HG03280 (cell line): ENCODE results near the gene AQP3.
"Not testable (repeated sequence)": the region's sequence is repeated elsewhere in the genome, so short reads cannot be mapped to it uniquely, and the experiment has no call there.

Source experiments
- ATAC-seq: cut with Tn5 transposase; IDR thresholded peaks from one replicate; pipeline ENCODE4 v1.9.1; 2021; ENCODE audit warnings: mild to moderate bottlenecking, moderate library complexity; ENCODE audit not compliant: unreplicated experiment

AQP3 gene

DNA sequence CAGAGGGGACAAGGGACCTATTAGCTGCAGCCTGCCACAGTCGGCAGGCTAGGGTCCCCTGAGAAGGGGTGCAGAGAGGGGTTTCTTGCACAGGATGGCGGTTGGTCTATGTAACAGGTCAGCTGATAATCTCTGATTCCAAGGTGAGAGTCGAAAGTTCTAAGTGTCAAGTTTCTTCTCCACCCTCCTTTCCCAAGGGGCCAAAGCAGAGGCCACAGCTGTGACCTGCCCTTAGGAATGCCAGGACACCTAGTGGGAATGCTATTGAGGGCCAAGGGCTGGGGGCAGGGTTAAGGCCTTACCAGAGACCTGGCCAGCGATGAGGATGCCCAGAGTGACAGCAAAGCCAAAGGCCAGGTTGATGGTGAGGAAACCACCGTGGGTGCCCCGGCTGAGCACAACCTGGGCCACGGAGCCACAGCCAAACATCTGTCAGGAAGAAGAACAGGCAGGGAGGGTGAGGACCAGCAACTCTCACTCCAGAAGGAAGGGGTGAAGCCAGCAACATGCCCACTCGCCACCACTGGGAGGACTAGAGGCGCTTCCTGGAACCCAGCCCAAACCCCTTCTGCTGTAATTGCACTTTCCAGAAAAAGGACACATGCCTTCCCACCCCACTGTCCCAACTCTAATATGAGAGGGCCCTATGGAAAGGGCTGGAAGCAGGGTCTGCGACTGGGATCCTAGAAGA, 3.8 kb downstream of the AQP3 start:
- no peak for ATAC-seq

DNA sequence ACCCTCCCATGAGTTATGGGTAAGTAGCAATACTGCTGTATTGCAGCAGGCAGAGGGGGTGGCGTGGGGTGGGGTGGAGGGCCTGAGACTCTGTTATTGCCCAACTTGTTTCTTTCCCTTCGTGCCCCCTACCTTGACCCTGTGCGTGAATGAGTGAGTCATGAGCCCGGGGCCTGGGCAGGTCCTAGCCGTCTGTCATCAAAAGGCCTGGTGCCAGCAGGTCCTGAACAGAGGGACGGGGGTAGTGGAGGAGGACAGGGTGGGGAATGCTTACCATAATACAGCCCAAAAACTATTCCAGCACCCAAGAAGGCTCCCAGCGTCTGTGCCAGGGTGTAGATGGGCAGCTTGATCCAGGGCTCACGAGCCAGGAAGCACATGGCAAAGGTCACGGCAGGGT, 4.3 kb downstream of the AQP3 start:
- no peak for ATAC-seq

DNA sequence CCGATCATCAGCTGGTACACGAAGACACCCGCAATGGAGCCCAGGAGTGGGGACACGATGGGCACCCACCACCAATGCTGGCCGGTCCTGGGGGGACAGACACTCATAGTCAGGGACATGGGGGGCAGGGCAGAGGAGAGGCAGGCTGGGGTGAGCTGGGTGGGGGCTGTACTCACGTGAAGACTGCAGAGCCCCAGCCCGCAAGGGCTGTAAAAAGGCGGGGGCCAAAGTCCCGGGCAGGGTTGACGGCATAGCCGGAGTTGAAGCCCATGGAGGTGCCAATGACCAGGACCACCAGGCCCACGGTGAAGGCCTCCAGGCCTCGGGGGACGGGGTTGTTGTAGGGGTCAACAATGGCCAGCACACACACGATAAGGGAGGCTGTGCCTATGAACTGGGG, 5.3 kb downstream of the AQP3 start:
- ATAC-seq, result no peak

DNA sequence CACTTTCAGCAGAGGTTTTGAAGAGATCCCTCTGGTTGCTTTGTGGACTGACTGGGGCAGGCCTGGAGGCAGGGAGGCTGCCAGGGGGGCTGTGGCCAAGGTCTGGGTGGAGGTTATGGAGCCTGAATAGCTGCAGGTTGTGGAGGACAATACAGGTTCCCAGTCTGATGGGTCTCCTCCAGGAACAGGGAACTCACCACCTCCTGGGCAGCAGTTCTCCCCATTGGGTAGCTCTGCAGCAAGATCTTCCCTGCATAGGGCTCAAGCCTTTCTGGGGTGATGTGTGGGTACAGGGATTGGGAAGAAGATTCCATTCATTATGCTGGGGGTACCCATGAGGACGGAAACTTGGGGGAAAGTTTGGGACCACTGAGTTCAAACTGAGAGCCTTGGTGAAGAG, 6.8 kb downstream of the AQP3 start:
- ATAC-seq, result no peak

DNA sequence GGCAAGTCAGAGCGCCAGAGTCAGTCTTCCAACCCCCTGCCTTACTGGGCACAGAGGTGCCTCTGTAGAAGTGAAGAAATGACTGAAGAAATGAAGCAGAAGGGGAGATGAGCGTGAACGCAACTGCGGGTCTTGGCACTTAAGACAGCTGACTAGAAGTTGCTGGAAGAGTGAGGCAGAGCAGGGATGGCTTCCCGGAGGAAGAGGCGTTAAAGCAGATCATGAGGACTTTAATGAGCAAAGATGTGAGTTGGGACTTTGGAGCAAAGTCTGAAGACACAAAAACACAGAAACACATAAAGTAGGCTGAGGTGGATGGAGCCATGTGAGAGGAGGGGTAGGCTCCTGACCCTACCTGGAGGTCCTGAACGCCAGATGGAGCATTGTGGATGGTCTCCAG, 7.2 kb downstream of the AQP3 start:
- no peak for ATAC-seq

DNA sequence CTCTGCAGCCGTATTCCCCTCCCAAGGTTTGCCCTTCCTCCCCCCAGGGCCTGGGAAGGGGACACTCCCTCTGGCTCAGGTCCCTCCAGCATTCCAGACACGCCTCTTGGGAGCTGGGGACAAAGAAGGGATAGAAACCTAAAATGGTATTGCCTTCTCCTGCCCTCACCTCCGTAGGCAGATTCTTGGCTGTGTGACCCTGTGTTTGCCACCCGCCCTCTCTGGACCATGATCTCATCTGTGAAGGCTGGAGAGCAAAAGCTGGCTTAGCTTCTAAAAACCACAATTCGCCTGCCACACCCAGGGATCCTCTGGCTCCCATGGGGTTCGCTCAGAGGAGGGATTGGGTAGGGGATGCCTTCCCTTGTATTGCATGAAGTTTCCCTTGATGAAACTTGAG, 7.7 kb downstream of the AQP3 start:
- no peak for ATAC-seq

DNA sequence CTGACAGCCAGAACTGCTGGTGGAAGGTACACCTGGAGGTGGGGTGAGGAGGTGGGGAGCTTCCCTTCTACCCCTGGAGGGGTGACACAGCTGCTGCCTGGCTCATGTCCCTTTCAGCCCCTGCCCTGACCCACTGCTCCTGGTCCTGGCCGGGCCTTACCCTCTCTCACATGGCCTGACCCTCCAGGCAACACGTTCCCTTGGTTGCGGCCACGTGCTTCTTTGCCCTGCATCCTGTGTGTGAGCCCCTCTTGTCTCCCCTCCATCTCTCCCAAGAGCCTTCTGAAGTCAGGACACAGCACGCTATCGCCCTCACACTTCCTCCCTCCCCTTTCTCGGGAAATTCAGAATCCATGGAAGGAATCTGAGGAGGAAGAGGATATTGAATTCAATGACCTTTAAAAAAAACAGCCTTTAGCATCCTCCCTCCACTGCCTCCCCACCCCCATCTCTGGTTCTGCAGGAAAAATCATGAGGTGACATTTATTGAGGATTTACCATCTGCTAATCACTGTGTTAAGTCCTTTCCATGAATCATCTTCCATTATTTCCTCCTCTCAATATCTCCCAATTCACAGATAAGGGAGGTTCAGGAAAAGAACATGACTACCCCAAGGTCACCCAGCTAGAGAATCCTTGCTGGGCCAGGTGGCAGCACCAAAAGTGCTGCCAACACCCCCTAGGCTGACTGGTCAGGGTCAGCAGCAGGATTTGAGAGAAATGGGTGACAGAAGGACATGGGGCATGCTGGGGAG, 8.3 kb downstream of the AQP3 start:
- ATAC-seq, result no peak

DNA sequence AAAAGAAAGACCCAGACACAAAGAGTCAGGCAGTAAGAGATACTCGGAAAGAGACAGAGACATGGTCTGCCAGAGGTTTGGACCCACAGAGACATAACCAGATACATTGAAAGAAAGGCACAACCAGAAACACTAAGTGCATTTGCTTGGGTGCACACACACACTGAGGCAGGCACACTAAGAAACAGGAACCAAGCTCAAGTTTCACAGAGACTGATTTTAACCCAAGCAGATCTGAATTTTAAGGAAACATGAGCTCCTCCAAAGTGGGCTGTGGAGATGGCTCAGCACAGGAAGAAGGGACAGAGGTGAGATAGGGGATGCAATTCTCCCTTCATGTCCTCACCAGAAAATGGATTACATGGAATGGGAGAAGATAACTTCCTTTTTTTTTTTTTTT, 9.5 kb downstream of the AQP3 start:
- ATAC-seq, result no peak

DNA sequence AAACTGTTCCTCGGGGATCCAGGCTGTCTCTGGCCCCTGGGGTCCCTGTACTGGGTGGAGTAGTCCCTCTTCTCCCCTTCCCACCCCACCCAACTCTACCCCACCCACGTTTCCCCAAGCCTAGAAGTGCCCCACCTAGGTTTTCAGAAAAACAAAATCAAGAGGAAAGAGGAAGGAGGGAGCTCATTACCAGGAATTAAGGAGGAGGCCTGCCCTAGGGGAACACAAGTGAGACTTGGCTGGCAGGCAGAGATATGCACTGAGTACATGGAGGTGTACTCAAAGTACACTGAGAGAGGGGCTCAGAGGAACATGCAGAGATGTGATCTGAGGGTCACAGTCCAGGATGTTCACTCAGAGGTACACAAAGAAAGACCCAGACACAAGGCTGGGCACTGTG, 10.2 kb downstream of the AQP3 start:
- no peak for ATAC-seq

DNA sequence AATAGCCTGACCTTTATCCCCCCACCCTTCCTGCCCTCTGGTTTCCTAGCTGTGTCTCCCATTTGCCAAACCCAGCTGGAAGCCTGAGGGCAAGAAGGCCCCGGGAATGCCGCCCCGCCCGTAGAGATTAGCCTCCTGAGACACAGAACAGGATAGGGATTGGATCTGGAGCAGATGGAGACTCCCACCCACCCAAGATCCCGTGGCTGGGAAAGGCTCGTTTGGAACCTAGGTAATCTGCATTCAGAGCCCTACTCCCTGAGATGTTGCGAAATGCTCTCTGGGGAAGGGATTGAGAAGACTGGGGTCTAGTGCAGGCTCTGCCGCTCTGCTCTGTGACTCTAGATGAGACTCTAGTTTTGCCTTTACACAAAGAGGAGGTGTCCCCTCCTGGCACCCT, 10.9 kb downstream of the AQP3 start:
- no peak for ATAC-seq

DNA sequence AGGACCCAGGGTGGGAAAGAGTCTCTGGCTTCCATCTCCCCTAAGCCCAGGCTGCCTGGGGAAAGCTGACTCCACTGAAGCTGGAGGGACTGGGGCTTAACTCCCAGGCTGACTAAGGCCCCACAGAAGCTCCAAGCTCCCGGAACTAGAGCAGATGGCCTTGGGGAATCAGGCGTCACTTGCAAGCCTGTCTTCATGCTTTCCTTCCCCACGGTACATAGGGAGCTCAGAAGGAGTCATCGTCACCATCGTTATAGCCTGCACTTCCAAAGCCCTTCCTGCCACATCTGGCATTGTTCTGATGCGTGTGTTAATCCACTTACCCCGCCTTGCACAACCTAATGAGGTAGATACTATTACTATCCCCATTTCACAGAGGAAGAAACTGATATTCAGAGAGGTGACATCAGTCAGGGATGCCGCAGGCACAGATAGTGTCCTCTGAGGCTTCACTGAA, 11.5 kb downstream of the AQP3 start:
- no peak for ATAC-seq

DNA sequence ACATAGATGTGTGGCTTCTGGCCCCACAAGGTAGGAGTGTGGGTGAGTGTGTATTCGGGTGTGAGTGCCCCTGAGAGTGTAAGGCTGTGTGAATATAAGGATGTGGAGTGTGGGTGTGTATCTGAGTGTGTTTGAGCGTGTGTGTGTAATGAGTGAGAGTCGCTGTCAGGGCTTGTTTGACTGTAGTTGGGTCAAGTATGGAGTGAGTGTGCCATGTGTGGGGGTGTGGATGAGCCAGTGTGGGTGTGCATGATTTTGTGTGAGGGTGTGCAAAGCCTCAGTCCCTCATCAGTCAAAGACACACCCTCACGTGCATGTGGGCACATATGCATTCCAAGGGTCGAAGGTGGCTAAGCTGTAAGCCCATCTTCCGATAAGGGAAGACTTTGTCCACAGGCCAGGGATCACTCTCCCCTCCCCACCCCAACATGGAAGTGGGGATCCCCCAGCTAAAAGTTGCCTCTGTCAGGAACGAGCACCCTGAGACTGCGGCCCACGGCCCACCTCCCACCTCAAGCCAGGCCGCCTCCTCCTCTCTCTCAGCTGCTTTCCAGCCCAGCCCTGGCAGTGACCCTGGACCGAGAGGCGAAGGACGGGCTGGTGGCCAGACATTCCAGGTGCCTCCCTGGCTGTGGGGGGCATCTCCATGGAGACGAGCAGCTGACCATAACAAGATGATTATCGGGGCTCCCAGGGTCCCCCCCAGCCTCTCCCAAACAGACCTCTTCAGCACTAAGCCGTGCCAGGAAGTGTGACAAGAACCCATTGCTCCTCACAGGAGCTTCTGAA, 12.9 kb downstream of the AQP3 start:
- ATAC-seq, result no peak

DNA sequence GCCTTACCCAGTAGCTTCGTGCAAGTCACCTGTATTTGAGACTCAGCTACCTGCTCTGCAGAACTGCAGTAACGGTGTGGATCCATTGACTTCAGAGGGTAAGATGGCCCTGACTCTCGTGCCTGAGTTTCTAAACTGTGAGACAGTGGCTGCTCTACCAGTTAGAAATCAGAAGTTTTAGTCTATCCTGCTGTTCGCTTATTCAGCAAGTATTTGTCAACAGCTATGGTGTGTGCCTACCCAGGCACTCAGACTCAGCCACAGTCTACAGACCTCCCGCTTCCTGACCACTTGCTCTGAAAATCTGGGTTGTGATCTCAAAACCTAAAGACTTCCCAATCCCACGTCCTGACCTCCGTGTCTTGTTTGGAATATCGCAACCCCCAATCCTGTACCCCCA, 13.5 kb downstream of the AQP3 start:
- no peak for ATAC-seq

DNA sequence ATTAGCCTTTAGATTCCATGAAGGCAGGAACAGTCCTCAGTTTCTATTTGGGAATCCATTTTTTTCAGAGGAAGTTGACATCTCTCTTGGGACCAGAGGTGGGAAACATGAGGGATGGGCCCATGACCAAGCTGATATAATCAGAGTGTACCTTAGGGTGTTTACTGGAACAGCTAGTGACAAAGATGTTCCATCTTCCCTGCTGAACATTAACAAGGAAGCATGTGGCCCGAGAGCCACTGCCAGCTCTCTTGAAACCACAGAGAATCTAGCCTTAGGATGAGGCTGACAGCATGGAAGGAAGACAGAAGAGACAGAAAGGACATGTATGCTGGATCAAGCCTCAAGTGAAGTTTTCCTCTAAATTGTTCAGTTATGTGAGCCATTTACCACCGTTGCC, 16.0 kb downstream of the AQP3 start:
- no peak for ATAC-seq

DNA sequence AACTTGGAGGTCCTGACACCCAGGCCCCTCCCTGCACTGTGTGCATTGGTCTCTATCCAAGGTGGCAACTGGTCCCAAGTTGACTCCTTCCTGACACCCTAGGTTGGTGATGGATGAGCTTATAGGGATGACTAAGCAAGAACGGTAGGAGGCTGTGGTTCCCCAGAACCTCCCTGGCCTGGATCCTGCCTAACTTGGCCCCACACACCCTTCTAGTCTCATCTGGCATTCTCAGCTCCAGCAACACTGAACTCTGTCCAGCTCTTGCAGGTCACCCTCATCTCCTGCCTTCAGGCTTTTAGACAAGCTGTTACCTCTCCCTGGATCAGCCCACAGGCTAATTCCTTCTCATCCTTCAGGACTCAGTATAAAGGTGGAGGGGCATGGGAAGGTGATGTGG, 16.5 kb downstream of the AQP3 start:
- ATAC-seq, result no peak

DNA sequence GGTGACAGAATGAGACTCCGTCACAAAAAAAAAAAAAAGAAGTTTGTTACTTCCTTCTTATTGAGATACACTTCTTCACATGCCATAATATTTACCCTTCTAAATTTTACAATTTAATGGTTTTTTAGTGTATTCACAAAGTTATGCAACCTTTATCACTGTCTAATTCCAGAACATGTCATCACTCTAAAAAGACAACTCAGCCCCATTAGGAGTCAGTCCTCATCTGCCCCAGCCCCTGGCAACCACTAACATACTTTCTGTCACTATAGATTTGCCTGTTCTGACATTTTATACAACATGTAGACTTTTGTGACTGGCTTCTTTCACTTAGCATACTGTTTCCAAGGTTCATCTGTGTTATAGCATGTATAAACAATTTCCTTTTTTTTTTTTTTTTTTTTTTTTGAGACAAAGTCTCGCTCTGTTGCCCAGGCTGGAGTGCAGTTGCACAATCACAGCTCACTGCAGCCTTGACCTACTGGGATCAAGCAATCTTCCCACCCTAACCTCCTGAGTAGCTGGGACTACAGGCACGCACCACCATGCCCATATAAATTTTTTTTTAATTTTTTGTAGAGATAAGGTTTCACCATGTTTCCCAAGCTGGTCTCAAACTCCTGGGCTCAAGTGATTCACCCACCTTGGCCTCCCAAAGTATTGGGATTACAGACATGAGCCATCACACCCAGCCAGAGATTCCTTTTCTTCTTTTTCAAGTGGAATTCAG, 18.0 kb downstream of the AQP3 start:
- no peak for ATAC-seq

DNA sequence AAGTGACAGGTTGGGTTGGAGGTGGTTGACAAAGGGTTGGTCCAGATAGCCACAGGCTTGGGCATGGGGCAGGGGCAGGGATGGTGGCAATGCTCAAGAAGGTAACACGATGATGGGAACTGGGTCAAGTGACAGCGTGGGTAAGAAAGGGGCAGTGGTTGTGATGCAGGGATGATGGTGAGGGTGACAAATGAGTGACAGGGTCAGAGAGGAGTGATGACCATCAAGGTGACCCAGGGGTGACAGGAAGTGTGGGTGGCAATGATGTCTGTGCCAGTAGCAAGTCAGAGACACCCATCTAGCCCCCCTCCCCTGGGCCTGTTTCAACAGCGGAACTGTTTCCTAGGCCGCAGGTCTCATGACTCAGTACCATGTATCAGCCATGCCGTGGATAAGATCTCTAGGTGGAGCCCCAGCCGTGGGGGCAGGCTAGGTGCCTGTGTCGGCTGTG, 20.5 kb downstream of the AQP3 start:
- ATAC-seq, result no peak

DNA sequence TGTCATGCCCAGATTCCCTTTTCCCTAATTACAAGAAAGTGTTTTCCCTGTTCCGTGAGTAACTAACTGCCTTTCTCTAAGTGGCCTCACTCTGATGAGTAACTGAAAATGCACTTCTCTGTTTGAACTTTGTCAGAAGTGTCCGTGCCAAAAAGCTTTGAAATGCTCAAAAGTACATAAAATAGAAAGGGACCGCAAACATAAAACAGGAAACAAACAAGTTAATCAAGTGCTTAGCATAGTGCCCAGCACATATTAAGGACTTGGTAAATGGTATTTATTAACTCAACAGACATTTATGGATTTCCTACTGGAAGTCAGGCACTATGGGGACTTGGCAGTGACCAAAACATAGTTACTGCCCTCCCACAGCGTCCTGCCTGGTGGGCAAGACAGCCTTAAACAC, 22.3 kb downstream of the AQP3 start:
- no peak for ATAC-seq

DNA sequence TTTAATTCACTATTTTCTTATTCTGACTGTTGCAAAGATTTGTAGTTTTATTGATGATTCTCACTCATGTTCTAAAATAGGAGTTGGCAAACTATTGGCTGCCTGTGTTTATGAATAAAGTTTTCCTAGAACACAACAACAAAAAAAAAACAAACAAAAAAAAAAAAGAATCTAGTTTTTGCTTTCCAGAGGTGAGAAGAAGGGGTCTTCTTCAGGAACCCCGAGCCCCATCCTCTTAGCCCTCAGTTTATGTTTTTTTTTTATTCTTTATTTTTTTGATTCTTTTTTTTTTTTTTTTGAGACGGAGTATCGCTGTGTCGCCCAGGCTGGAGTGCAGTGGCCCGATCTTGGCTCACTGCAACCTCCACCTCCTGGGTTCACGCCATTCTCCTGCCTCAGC, 22.9 kb downstream of the AQP3 start:
- not testable (repeated sequence) for ATAC-seq

DNA sequence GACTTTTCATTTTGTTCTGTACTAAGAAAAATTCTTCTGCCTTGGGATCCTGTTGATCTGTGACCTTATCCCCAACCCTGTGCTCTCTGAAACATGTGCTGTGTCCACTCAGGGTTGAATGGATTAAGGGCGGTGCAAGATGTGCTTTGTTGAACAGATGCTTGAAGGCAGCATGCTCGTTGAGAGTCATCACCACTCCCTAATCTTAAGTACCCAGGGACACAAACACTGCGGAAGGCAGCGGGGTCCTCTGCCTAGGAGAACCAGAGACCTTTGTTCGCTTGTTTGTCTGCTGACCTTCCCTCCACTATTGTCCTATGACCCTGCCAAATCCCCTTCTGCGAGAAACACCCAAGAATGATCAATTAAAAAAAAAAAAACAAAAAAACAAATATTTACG, 23.4 kb downstream of the AQP3 start:
- not testable (repeated sequence) for ATAC-seq

DNA sequence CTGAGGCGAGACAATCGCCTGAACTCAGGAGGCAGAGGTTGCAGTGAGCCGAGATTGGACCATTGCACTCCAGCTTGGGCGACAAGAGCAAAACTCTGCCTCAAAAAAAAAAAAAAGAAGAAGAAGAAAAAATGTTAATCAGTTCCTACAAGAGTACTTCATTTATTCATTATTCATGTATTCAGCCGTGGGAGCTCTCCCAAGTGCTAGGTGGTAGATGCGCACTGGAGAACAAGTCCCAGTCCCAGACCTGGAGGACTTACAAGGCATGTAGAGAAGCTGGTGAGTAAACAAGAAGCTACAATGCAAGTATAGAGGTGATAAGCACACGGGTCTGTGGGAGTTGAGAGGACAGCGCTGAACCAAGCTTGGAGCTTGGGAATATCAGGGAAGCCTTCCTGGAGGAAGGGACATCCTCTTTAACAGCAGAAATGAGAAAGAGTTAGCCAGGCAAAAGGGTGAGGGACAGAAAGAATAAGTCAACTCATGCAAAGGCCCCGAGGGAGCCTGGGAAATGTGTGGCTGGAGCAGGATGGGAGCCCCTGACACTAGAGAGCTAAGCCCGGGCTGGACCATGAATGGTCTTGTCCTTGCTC, 27.6 kb downstream of the AQP3 start:
- no peak for ATAC-seq
